Activated CD8-positive, alpha-beta memory T cell treated with anti-CD3 and anti-CD28 coated beads, Interleukin-2, amount 50 U/mL, for 1 hour (primary cell): ENCODE results near the gene CPA1.

ENCODE experiments used
- DNase-seq: peaks from one replicate; pipeline ENCODE4 v3.0.0-alpha.2; 2020; ENCODE audit errors: extremely low read depth

The CPA1 gene

DNA sequence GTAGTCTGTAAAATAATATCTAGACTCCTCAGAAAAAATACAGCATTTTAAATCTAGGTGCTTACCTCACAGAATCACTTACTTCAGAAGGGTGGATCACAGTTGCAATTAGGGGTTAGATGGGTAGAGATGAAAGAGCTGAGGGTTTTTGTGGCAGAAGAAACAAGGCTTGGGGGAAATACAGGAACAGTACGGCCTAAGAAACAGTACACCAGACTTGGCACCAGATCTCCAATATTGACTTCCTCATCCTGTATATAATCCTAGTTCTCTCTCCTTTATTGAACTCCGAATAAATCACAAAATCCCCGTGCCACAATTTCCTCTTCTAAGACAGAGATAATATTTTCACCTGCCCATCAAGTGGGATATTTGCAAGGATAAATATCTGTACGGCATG, 46.3 kb downstream of the CPA1 start:
- no peak for DNase-seq

DNA sequence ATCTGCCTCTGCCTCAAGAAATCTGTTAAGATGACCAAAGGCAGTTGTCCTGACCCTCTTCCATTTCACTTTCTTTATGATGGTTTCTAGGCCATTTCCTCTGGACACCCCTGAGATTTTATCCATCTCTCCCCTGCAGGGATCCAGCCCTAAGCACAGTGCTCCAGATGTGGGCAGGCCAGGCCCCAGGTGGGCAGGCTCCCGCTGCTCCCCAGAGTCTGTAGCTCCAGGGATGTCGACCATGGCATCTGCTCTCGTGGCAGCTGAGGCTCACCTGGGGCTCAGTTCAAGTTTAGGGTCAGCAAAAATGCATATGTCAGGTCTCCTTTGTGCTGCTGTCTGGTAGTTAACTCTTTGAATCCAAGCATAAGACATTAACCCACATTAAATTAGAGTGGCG, 48.7 kb downstream of the CPA1 start:
- DNase-seq, result no peak

DNA sequence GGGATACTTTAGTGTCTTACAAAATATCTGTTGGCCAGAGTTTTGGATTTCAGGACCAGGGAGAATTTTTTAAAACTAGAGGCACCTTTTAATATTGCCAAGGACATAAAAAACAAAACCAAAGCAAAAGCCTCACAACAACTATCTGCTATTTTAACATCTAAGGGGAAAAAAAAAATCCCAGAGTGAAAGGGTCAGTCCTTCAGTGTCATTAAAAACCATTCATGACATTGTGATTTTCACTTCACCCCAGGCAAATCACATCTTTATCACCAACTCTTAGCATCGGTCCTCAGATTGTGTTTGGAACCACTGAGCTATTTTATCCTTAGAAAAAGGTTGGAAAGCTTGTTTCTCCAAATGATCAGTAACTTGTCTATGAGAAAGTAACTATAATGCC, 49.8 kb downstream of the CPA1 start:
- DNase-seq, result no peak

DNA sequence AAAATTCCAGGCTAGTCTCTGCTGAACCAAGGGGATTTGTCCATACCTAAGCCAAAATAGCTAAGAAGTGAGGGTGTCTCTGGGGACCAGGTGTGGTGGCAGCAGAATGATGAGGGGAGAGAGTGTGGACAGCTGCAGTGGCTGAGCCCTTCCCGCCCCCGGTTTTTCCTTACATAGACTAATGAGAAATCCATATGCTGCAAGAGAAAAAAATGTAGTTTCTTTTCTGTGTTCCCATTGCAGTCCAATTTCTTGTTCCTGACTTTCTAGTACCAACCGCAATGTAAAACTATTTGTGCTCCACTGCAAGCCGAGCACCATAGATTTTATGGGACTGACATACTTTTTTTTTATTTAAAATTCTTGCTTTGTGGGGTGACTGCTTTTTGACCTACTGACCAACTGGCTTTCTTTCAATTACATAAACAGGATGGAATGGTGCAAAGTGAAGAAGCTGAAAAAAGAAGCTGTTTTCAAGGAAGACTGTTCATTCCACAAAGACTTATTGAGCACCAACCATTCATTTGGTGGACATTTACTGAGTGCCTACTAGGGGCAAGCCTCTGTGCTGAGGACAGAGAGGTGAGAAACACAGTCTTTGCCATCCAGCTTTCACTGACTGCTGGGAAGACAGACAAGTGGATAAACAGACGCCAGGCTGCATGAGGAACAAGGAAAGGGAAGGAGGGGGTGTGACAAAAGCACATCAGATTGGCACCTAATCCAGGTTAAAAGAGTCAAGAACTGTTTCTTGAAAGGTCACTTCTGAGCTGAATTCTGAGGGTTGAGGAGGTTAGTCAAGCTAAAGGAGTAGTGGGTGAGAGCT, 50.8 kb downstream of the CPA1 start:
- no peak for DNase-seq

DNA sequence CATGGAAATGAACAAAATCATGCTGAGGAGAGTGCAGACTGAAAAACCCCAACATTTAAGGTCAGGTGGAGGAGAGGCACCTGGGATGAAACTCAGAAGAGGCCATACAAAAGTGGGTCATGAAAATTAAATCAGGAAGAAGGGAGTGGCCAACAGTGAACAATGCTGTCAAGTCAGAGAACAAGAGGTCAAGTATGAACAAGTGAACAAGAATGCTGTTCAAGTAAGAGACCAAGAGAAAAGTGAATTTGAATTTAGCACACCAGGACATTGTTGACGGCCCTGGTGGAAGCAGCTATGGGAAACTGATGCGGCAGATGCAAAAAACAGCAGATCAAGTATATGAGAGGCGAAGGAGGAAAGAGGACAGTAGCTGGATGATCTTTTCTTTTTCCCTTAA, 52.6 kb downstream of the CPA1 start:
- no peak for DNase-seq

DNA sequence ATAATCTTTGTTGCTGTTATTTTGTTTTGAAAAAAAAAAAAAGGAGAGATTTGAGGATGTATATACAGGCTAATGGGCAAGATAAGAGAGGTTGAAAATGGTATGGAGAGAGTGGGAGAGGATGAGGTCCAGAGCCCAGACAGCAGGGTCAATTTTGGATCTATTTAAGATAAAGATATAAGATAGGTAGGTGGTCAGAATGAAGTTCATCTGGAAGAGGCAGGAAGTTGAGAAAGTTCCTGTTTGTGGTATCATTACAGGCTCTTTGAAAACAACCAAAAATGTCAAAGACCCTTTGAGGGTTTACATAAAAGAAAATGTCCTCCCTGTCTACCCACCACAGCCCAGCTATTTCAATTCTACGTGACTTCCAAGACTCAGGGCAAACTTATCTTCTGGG, 53.0 kb downstream of the CPA1 start:
- DNase-seq, result no peak

DNA sequence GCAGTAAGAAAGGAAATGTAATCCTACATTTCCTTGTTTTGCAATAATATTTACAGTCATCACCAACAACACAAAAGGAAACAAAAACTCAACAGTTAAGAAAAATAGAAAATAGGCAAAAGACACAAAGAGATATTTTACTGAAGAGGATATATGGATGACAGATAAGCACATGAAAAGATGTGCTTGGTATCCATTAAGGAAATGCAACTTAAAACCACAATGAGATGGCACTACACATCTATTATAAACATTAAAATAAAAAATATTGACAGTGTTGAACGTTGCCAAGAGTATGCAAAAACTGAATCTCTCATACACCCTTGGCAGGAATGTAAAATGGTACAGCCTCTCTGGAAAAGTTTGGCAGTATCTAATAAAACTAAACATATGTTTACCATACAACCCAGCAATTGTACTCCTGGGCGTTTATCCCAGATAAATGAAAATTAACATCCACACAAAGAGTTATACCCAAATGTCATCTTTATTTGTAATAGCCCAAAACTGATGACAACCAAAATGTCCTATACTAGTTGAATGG, 55.1 kb downstream of the CPA1 start:
- DNase-seq, result no peak

DNA sequence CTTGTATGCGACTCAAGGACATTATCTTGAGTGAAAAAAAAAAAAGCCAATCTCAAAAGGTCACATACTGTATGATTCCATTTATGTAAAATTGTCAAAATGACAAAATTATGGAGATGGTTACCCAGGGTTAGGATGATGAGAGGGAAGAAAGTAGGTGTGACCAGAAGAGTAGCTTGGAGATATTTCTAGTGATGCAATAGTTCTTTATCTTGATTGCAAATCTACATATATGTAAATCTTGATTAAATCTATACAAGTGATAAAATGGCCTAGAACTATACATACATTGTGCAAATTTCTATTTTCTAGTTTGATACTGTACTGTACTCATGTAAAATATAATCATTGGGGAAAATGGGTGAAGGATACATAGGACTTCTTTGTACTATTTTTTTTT, 56.0 kb downstream of the CPA1 start:
- no peak for DNase-seq
